Measurements from ENCODE around the gene EXOC6.

EXOC6 gene

DNA sequence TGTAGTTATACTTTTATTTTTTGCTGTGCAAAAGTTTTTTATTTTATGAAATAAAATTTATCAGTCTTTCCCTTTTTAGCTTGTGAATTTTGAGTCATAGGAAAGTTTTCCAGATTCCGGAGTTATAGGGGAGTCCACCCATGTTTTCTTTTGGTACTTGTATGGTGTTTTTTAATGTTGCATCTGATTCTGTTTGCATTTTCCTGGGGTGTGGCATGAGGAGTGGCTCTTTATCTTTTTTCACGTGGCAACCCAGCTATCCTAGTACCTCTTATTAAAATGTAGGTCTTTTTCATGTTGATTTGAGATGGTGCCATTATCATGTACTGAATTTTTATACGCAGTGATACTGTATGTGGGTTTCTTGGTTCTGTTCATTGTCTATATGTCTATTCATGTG lies 19.7 kb downstream of the EXOC6 start (continued):
- TF ChIP-seq GLIS3 (CRISPR knock-in tag; IDR thresholded peaks at IDR 0.05) (no peak), RARB (CRISPR knock-in tag; IDR thresholded peaks at IDR 0.05) (no peak), BACH2 (CRISPR knock-in tag; IDR thresholded peaks at IDR 0.05; ENCODE audit: borderline replicate concordance) (no peak), ESRRG (CRISPR knock-in tag; IDR thresholded peaks at IDR 0.05) (no peak), ZNF565 (CRISPR knock-in tag; conservative IDR thresholded peaks at IDR 0.05; ENCODE audit: low read depth) (no peak), TCF4 (CRISPR knock-in tag; IDR thresholded peaks at IDR 0.05; ENCODE audit: borderline replicate concordance) (no peak), ZFP30 (CRISPR knock-in tag; IDR thresholded peaks at IDR 0.05) (no peak)
- TF ChIP-seq, protein P1, sequence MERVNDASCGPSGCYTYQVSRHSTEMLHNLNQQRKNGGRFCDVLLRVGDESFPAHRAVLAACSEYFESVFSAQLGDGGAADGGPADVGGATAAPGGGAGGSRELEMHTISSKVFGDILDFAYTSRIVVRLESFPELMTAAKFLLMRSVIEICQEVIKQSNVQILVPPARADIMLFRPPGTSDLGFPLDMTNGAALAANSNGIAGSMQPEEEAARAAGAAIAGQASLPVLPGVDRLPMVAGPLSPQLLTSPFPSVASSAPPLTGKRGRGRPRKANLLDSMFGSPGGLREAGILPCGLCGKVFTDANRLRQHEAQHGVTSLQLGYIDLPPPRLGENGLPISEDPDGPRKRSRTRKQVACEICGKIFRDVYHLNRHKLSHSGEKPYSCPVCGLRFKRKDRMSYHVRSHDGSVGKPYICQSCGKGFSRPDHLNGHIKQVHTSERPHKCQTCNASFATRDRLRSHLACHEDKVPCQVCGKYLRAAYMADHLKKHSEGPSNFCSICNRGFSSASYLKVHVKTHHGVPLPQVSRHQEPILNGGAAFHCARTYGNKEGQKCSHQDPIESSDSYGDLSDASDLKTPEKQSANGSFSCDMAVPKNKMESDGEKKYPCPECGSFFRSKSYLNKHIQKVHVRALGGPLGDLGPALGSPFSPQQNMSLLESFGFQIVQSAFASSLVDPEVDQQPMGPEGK (CRISPR knock-in tag; IDR thresholded peaks at IDR 0.05; ENCODE audit: borderline replicate concordance) = no peak

DNA sequence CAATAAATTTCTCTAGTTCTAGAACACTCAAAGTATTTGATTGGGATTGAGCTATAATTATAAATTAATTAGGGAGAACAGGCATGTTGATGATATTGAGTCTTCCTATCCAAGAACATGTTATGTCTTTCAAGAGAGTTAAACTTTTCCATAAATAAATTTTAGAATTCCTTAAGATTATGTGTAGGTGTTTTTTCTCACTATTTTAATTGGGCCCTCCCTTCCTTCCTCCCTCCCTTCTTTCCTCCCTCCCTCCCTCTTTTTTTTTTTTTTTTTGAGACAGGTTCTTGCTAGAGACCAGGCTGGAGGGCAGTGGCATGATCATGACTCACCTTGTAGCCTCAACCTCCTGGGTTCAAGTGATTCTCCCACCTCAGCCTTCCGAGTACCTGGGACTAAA lies 20.2 kb downstream of the EXOC6 start:
- no peak for ATAC-seq
- TF ChIP-seq ZNF70 (CRISPR knock-in tag; IDR thresholded peaks at IDR 0.05) = no peak
- TF ChIP-seq ESRRG (CRISPR knock-in tag; IDR thresholded peaks at IDR 0.05) = no peak
- TF ChIP-seq CREB5 (CRISPR knock-in tag; IDR thresholded peaks at IDR 0.05; ENCODE audit: low read depth) = no peak

- ATAC-seq = no peak
- TF ChIP-seq ZNF565 (CRISPR knock-in tag; conservative IDR thresholded peaks at IDR 0.05; ENCODE audit: low read depth) (no peak), ESRRG (CRISPR knock-in tag; IDR thresholded peaks at IDR 0.05) (no peak), ZFP3 (CRISPR knock-in tag; IDR thresholded peaks at IDR 0.05) (no peak), BACH2 (CRISPR knock-in tag; IDR thresholded peaks at IDR 0.05; ENCODE audit: borderline replicate concordance) (no peak), TCF4 (CRISPR knock-in tag; IDR thresholded peaks at IDR 0.05; ENCODE audit: borderline replicate concordance) (no peak), CSDC2 (CRISPR knock-in tag; IDR thresholded peaks at IDR 0.05) (no peak), POU6F1 (CRISPR knock-in tag; IDR thresholded peaks at IDR 0.05; ENCODE audit: borderline replicate concordance, low read depth) (no peak), SNAI2 (CRISPR knock-in tag; IDR thresholded peaks at IDR 0.05) (no peak)
Observed at GRCh38 chr10:92873029-92873428, 24.7 kb downstream of the EXOC6 start.

- ATAC-seq = no peak
Observed at GRCh38 chr10:92876509-92877036, 28.3 kb downstream of the EXOC6 start.

More at GRCh38 chr10:92876509-92877036, 28.3 kb downstream of the EXOC6 start:
- TF ChIP-seq ZC3H10 (CRISPR knock-in tag; IDR thresholded peaks at IDR 0.05) (no peak), ESRRG (CRISPR knock-in tag; IDR thresholded peaks at IDR 0.05) (no peak), CSRNP3 (CRISPR knock-in tag; IDR thresholded peaks at IDR 0.05) (no peak), ZFP3 (CRISPR knock-in tag; IDR thresholded peaks at IDR 0.05) (no peak), ISL1 (CRISPR knock-in tag; IDR thresholded peaks at IDR 0.05) (no peak), ZNF8 (CRISPR knock-in tag; IDR thresholded peaks at IDR 0.05) (no peak), CSDC2 (CRISPR knock-in tag; IDR thresholded peaks at IDR 0.05) (no peak), BACH2 (CRISPR knock-in tag; IDR thresholded peaks at IDR 0.05; ENCODE audit: borderline replicate concordance) (no peak), ZNF70 (CRISPR knock-in tag; IDR thresholded peaks at IDR 0.05) (no peak), PPARA (CRISPR knock-in tag; IDR thresholded peaks at IDR 0.05; ENCODE audit: borderline replicate concordance) (no peak), OSR1 (CRISPR knock-in tag; IDR thresholded peaks at IDR 0.05) (no peak), RARB (CRISPR knock-in tag; IDR thresholded peaks at IDR 0.05) (no peak), SNAI2 (CRISPR knock-in tag; IDR thresholded peaks at IDR 0.05) (no peak), CREB5 (CRISPR knock-in tag; IDR thresholded peaks at IDR 0.05; ENCODE audit: low read depth) (no peak)
- TF ChIP-seq, protein P1 (CRISPR knock-in tag; IDR thresholded peaks at IDR 0.05; ENCODE audit: borderline replicate concordance) = no peak

All from SK-N-SH treated with all-trans-retinoic acid at 6 μM for 48 hours (cell line).